ENCODE results near the gene ACIN1.

The ACIN1 gene

GRCh38 chr14:23079716-23080115, 15.2 kb downstream of the ACIN1 start:
- DNase-seq: no peak

- no peak for DNase-seq
Measured at GRCh38 chr14:23078692-23079116, 16.2 kb downstream of the ACIN1 start.

- DNase-seq: no peak
Measured at GRCh38 chr14:23077962-23078361, 17.0 kb downstream of the ACIN1 start.

- no peak for DNase-seq
Measured at GRCh38 chr14:23076785-23077408, 18.0 kb downstream of the ACIN1 start.

- DNase-seq: no peak
Measured at GRCh38 chr14:23074906-23075305, 20.0 kb downstream of the ACIN1 start.

GRCh38 chr14:23071921-23072539, 22.9 kb downstream of the ACIN1 start:
- DNase-seq: no peak

- DNase-seq: no peak
Measured at GRCh38 chr14:23071244-23071920, 23.6 kb downstream of the ACIN1 start.

- no peak for DNase-seq
Measured at GRCh38 chr14:23070262-23071129, 24.4 kb downstream of the ACIN1 start.

- DNase-seq: no peak
Measured at GRCh38 chr14:23069413-23069806, 25.5 kb downstream of the ACIN1 start.

- DNase-seq: no peak
Measured at GRCh38 chr14:23068789-23069412, 26.0 kb downstream of the ACIN1 start.

- DNase-seq: no peak
Measured at GRCh38 chr14:23067847-23068788, 26.8 kb downstream of the ACIN1 start.

- no peak for DNase-seq
Measured at GRCh38 chr14:23066855-23067744, 27.8 kb downstream of the ACIN1 start.

GRCh38 chr14:23066368-23066767, 28.6 kb downstream of the ACIN1 start:
- no peak for DNase-seq

- DNase-seq: no peak
Measured at GRCh38 chr14:23063601-23064000, 31.3 kb downstream of the ACIN1 start.

- no peak for DNase-seq
Measured at GRCh38 chr14:23062002-23062401, 32.9 kb downstream of the ACIN1 start.

- no peak for DNase-seq
Measured at GRCh38 chr14:23060536-23061260, 34.2 kb downstream of the ACIN1 start.

- no peak for DNase-seq
Measured at GRCh38 chr14:23058654-23059504, 36.1 kb downstream of the ACIN1 start.

- no peak for DNase-seq
Measured at GRCh38 chr14:23057757-23058653, 36.9 kb downstream of the ACIN1 start.

Measured in DMS53 (cell line).